H1 (cell line): ENCODE data around the gene TMED9. TPM values are rescaled to one million over a fixed set of nuclear protein-coding genes. Genes with fewer than 3 reads are reported as not detected.

Experiments
- CHD7 ChIP-seq: fragments of 300-600 bp; sonication (generic); IDR thresholded peaks from 2 replicates; pipeline ENCODE4 v1.7.1; 2012; ENCODE audit warnings: low read length, moderate library complexity, mild to moderate bottlenecking, inconsistent platforms; ENCODE audit not compliant: insufficient replicate concordance
- HDAC2 ChIP-seq, 2 experiments: fragments of 300-600 bp in 1 of 2; sonication (generic) in 1 of 2; IDR thresholded peaks; 2 replicates each; pipeline ENCODE4 v1.6.1; 2011 to 2012; ENCODE audit warnings: low read depth in 2 of 2, low read length in 2 of 2, mild to moderate bottlenecking in 2 of 2, moderate library complexity in 2 of 2, borderline replicate concordance in 1 of 2, inconsistent platforms in 1 of 2
- POU5F1 ChIP-seq: IDR thresholded peaks from 2 replicates; pipeline ENCODE4 v1.6.1; 2011; ENCODE audit warnings: low read depth, mild to moderate bottlenecking, low read length, moderate library complexity
- polyA plus RNA-seq, 7 experiments: library from polyadenylated mRNA; depleted of rRNA in 3 of 7; stranded (reverse) in 5 of 7; unstranded in 2 of 7; fragments of >200 nt in 5 of 7; fragments of 200-250 nt in 2 of 7; gene quantifications; 1 replicate in 5 of 7; 2 replicates in 1 of 7; 4 replicates in 1 of 7; pipeline versions ENCODE4 v1.2.1 to v1.2.3, GENCODE V29; 2011 to 2013; ENCODE audit warnings: missing spikeins in 2 of 7, mixed read lengths in 2 of 7
- total RNA-seq: library from RNA; stranded (reverse); fragmentation: NEBNext Ultra II Directional; extraction: Animal tissue kit (Norgen Biotek cat#: 25700); gene quantifications from 2 replicates; pipeline ENCODE4 v1.2.1, GENCODE V29; 2021

The TMED9 gene
- total and polyA plus RNA-seq, 2 of the 8 experiments (the other 6 are each of a cell fraction or from before 2014, with no cell fraction given), result 130 to 160 TPM

GRCh38 chr5:177550122-177550521 is 41.9 kb upstream of the TMED9 start (continued):
- TF ChIP-seq CHD7 (no peak), HDAC2 (IDR thresholded peaks at IDR 0.05; ENCODE audit: borderline replicate concordance in 1 of 2, low read depth in 2 of 2, low read length in 2 of 2) (no peak), POU5F1 (no peak)
- TF ChIP-seq, all 59 proteins: peak for 0
